Endometrial microvascular endothelial cells (primary cell): ENCODE measurements around the gene SLC26A1. TPM values are rescaled to one million over a fixed set of nuclear protein-coding genes. Genes with fewer than 3 reads are reported as not detected.

Experiments used
- in situ Hi-C: cut with HindIII; loops from 2 replicates; pipeline ENCODE4 v1.10.0; 2017; ENCODE audit warnings: low sequenced_read_pairs, low pct_unique_long_range_greater_than_20kb; ENCODE audit errors: inconsistent ontology term
- total RNA-seq: library from RNA; depleted of rRNA; stranded (reverse); fragments of >200 nt; gene quantifications from one replicate; pipeline ENCODE4 v1.2.3, GENCODE V29; 2015; ENCODE audit errors: inconsistent ontology term

Gene SLC26A1
- total RNA-seq = not detected

DNA sequence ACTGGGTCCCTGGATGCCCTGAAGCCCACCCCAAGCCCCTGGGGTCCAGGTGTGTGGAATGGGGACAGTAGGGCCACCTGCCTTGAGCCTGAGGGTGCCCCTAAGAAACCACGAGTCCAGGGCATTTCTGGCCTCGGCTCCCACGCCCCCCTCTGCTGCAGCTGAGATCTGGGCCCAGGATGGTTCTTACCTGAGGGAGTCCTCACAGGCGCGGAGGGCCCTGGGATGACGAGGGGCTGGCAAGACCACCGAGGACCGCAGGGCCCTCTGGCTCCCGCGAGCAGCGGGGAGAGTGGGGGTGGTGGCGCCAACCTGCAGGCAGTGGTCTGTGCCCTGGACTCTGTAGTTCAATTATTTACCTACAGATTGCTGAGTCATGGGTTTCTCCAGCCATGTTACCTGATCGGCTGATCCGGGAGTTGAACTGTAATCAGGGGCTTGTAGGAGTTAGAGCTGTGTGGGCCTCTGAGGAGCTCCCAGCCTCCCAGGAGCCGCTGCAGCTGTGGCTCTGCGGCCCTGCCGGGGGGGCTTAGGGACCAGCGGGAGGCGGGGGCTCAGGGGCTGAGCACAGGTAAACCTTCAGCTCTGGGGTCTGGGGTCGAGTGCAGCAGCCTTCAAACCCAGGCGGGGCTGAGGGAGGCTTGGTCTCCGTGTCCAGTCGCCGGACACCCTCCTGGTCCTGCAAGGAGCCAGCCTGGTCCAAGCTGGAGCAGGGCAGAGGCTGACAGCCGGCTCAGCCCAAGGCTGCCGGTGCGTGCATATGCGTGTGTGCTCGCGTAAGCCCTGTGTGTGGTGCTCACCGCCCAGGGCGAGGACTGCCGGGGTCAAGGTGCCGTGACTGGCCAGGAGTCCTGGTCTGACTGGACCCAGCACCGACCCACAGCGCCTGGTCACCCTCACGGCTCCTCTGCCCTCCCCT, at the start of gene SLC26A1:
SLC26A1 (minus strand) TSS at position 294 of the 919 bp plus-strand sequence. CDS start 1,701 bp downstream, outside the sequence.
- in situ Hi-C loops = no loop called here

DNA sequence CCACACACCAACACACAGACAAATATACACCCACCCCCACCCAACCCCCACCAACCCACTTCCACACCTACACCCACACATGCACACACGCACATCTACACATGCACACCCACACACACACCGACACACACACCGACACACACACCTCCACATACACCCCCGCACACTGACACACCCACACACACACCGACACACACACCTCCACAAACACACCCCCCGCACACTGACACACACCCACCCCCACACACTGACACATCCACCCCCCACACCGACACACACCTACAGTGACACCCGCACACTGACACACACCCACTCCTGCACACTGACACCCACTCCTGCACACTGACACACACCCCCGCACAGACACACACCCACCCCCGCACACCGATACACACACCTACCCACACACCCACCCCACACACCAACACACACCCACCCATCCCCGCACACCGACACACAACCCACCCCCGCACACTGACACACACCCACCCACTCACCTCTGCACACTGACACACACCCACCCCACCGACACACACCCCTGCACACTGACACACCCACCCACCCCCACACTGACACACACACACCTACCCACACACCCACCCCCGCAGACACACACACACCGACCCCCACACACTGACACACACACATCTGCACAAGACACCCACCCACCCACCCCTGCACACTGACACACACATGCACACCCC, 49.3 kb upstream of the SLC26A1 start:
- in situ Hi-C loops = no loop called here

DNA sequence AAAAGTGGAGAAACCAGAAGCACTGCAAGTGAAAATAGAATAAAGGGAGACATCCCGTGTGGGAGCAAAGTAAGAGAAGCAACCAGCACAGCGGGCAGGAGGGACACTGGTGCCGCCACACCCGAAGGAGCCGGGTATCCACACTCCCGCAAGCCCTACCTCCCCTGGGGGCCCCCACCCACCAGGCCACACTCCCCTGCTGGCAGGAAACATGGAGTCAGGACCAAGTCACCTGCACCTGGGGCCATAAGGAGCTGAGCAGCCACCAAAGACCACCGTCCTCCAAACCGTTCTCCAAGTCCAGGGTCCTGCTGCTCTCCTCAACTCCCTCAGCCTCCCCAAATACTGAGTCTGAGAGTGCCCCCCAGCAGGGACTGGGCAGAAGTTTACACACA, 48.7 kb upstream of the SLC26A1 start:
- in situ Hi-C loops = no loop called here

DNA sequence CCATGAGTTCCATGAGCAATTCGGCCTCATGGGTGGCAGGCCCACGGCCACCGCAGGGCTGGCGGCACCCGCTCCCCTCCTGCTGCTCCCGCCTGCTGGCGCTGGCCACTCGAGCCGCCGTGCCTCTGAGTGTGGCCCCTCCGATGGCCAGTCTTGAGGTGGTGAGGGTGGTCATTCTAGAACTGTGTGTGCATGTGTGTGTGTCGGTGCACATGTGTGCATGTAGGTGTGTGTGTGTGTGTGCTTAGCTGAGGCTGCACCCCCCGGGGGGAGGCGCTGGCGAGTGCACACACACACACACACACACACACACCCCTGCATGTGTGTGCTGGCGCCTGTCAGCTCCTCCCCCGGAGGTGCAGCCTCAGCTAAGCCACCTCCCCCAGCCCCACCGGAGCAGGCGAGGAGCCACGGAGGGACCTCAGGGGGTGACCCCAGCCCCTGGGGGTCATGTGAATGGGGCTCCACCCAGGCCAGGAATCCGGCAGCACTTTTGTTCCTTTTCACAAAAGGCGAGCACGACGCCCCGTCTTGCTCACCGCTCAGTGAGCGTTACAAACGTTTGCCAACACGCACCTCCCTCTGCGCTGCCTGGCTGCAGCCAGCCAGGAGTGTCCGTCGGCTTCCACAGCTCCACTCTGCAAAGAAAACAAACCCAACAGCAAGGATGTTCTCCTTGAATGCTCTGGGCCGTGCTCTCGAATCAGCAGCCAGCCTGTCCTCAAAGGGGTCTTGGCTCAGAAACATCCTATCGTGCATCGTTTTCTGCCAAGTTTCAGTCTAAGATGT, 48.1 kb upstream of the SLC26A1 start:
- in situ Hi-C loops = no loop called here

- in situ Hi-C loops = no loop called here
Measured at GRCh38 chr4:1040344-1041146, 47.3 kb upstream of the SLC26A1 start.

GRCh38 chr4:1039493-1040343, 46.5 kb upstream of the SLC26A1 start:
- in situ Hi-C loops = no loop called here

DNA sequence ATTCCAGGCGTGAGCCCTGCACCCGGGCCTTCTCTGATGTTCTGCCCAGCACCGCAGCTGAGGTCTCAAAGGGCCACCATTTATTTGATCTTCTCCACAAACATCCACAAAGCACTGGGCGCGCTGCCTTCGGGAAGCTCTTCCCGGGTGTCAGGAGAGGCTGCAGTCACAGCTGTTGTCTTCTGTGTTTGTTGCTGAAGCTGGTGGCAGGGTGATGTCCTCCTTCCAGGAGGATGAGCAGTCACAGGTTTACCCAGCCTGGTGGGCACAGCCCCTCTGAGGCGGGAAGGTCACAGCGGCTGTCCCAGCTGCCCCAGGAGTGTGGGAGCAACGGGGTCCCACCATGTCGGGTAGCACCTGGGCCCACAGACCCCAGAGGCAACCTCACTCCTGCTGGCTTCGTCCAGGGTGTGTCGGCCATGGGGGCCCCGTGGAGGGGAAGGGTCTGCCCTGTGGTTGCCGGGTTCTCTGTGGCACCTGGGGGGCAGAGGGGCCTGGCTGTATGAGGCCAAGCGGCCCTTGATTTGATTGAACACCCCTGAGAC, 45.8 kb upstream of the SLC26A1 start:
- in situ Hi-C loops = no loop called here

DNA sequence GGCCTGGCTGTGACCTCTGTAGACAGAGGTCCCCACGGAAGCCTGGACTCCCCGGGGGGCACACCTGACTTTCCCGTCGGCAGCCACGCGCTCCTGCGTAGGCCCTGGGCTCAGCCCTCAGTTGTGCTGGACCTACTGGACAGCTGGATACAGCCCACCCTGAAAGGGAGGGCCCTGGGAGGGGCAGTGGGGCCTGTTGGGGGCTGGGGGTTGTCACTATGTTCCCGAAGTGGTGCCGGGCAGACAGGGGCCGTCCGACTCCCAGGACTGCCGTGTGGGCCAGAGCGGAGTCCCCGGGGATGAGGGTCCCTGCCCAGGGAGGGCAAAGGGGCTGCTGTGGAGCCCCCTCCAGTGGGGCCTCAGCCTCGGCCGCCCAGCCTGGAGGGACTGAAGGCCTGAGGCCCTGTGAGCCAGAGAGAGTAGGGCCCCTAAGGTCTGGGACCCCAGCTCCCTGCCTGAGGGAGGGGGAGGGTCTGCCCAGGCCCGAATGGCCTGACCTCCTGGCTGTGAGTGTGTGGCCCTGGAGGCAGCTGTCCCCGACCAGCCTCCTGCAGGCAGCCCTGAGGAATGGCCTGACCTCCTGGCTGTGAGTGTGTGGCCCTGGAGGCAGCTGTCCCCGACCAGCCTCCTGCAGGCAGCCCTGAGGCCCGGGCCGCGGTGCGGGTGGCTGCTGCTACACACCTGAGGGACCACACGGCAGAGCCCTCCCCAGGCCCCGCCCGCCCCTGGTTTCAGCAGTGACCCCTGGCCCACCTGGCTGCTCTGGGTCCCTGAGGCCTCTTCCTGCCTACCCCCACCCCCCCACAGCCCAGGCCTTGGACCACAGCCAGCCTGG, 44.0 kb upstream of the SLC26A1 start:
- in situ Hi-C loops = no loop called here

DNA sequence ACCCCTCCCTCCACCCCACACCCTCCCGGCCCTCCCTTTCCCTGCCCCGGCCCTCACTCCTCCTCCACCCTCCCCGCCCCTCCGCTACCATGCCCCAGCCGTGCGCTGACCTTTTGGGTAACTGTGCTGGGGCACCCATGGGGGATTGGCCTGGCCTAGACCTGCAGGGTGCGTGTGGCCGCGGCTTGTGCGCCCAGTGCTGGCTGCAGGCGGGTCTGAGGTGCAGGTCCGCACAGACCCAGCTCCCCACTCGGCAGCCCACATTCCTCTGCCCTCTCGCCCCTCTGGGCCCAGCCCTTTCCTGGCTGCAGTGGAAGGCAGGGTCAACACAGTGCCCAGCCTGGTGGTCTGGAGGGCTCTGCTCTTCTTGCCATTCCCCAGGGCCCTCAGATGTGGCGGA, 42.9 kb upstream of the SLC26A1 start:
- in situ Hi-C loops = no loop called here

- in situ Hi-C loops = no loop called here
Measured at GRCh38 chr4:1035510-1035909, 42.3 kb upstream of the SLC26A1 start.

GRCh38 chr4:1033840-1034551, 40.8 kb upstream of the SLC26A1 start:
- in situ Hi-C loops = no loop called here

DNA sequence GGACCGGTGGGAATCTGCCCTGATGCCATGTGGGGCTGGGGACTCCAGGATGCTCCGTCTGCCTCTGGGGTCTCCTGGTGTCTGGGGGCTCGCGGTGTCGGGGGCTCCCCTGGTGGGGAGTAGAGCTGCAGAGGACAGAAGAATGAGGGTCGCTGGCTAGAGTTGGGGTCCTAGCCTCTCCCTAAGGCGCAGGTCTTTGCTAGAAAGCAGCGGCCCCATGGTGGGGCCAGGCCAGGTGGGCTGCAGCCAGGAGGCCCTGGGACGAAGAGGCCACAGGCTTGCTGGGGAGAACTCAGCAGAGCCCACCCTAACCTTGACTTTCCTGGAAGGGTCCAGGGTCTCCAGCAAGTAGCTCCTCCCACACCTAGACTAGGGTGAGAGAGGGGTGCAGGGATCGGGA, 39.7 kb upstream of the SLC26A1 start:
- in situ Hi-C loops = no loop called here

- in situ Hi-C loops = no loop called here
Measured at GRCh38 chr4:1031956-1032795, 39.0 kb upstream of the SLC26A1 start.

GRCh38 chr4:1031346-1031745, 38.1 kb upstream of the SLC26A1 start:
- in situ Hi-C loops = no loop called here

DNA sequence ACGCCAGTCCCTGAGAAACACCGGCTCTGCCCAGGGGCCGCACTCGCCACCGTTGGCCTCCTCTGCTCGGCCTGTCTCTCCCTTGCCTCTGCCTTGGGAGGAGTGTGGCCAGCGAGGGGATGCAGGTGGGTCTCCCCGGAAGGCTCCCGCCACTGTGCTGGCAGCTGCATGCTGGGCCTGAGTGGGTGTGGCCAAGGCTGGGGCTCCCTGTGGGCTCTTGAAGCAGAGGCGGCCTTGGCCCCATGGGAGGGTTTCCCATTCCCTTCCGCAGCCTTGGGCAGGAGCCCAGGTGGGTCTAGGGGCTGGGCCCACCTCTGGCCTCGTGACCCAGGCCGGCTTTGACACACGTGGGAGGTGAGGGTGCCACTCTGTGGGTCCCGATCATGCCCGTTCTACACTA, 37.4 kb upstream of the SLC26A1 start:
- in situ Hi-C loops = no loop called here
